Measurements from ENCODE around the gene HOMER2. TPM values are rescaled to one million over a fixed set of nuclear protein-coding genes. Genes with fewer than 3 reads are reported as not detected.
"Not testable (repeated sequence)": the region's sequence is repeated elsewhere in the genome, so short reads cannot be mapped to it uniquely, and the experiment has no call there.

The HOMER2 gene
- total RNA-seq, 1 donor from 2014 or later: 23.4 TPM

DNA sequence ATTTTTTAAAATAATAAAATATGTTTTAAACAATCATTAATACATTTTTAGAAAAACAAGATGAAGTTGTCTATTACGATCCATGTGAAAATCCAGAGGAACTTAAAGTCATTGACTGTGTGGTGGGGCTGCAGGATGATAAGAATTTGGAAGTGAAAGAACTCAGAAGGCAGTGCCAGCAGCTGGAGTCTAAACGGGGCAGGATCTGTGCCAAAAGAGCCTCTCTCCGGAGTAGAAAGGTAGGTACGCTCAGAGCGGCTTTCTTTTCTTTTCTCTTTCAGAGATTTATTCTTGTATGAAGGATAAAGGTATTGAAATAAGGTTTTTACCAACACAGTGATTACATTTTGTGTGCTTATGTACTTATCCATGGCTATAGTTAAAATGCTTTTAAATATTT is 129.5 kb downstream of the HOMER2 start:
- no peak for DNase-seq (ENCODE audit: extremely low spot score, unreplicated experiment)
- Mint-ChIP-seq H3K27me3 (no peaks in the 10 kb centered on the region), H3K4me3 (no peak overlapping the region), H3K4me1 (ENCODE audit: unreplicated experiment) (no peaks in the 10 kb centered on the region), H3K27ac (no peak overlapping the region), H3K36me3 (peaks cover 34% of the 10 kb centered on the region), H3K9me3 (no peaks in the 10 kb centered on the region)
- TF ChIP-seq, protein P1, sequence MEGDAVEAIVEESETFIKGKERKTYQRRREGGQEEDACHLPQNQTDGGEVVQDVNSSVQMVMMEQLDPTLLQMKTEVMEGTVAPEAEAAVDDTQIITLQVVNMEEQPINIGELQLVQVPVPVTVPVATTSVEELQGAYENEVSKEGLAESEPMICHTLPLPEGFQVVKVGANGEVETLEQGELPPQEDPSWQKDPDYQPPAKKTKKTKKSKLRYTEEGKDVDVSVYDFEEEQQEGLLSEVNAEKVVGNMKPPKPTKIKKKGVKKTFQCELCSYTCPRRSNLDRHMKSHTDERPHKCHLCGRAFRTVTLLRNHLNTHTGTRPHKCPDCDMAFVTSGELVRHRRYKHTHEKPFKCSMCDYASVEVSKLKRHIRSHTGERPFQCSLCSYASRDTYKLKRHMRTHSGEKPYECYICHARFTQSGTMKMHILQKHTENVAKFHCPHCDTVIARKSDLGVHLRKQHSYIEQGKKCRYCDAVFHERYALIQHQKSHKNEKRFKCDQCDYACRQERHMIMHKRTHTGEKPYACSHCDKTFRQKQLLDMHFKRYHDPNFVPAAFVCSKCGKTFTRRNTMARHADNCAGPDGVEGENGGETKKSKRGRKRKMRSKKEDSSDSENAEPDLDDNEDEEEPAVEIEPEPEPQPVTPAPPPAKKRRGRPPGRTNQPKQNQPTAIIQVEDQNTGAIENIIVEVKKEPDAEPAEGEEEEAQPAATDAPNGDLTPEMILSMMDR (conservative IDR thresholded peaks at IDR 0.05): no peak

DNA sequence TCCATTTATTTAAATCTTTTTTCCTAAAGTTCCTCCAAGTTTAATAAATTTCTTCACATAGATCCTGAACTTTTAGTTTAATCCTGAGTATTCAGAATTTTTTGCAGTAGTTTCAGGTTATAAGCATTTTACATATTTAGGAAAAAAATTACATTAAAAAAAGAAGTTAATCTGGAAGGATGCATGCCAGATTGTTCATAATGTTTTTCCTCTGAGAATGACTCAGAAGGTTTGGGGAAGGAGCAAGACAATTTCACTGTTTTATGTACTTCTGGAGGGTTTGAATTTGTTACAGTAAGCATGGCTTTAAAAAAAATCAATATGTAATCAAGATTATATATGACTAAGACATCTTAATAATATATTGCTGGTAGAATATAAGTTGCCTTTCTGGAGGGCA is 130.7 kb downstream of the HOMER2 start:
- not testable (repeated sequence) for DNase-seq (ENCODE audit: extremely low spot score, unreplicated experiment); H3K4me1 Mint-ChIP-seq (ENCODE audit: unreplicated experiment); H3K4me3 Mint-ChIP-seq; H3K27me3 Mint-ChIP-seq; H3K27ac Mint-ChIP-seq; H3K9me3 Mint-ChIP-seq
- peaks cover 35% of the 10 kb centered on the region for H3K36me3 Mint-ChIP-seq

DNA sequence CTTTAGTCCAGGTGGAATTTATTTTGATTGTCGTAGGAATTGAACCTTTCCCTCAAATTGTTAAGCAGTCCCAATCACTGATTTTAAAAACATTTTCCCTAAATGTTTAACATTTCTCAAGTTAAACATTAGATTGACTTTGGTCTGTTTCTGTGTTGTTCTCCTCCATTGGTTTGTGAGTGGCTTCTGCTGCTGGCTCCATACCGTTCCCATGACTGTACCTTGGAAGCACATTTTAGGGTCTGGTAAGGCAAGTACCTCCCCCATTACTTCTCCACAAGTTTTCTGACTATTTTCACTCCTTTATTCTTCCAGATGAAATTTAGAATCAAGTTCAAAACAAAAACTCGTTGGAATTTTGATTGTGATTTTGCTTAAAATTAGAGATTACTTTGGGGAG is 131.1 kb downstream of the HOMER2 start:
- peaks cover 35% of the 10 kb centered on the region for H3K36me3 Mint-ChIP-seq
- not testable (repeated sequence) for H3K27me3 Mint-ChIP-seq; H3K4me1 Mint-ChIP-seq (ENCODE audit: unreplicated experiment); H3K27ac Mint-ChIP-seq; DNase-seq (ENCODE audit: extremely low spot score, unreplicated experiment); H3K9me3 Mint-ChIP-seq; H3K4me3 Mint-ChIP-seq

DNA sequence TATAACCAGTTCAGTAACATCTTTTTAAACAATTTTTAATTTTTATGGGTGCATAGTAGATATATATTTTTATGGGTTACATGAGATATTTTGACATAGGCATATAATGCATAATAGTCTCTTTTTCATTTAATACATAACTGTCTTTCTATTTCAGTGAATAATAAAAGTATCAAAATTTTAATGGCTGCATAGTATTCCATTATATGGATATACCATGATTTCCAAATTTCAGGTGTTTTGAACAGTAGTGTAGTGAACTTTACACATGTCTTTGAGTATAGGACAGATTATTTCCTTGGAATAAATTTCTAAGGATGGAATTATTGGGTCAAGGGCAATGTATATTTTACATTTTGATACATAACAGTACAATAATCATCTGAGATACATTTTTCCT is 132.4 kb downstream of the HOMER2 start:
- Mint-ChIP-seq H3K27ac (no peak overlapping the region), H3K36me3 (peaks cover 38% of the 10 kb centered on the region), H3K9me3 (no peaks in the 10 kb centered on the region), H3K4me3 (no peak overlapping the region), H3K27me3 (no peaks in the 10 kb centered on the region), H3K4me1 (ENCODE audit: unreplicated experiment) (no peaks in the 10 kb centered on the region)
- no peak for DNase-seq (ENCODE audit: extremely low spot score, unreplicated experiment)
- TF ChIP-seq, protein P1 (conservative IDR thresholded peaks at IDR 0.05): no peak

DNA sequence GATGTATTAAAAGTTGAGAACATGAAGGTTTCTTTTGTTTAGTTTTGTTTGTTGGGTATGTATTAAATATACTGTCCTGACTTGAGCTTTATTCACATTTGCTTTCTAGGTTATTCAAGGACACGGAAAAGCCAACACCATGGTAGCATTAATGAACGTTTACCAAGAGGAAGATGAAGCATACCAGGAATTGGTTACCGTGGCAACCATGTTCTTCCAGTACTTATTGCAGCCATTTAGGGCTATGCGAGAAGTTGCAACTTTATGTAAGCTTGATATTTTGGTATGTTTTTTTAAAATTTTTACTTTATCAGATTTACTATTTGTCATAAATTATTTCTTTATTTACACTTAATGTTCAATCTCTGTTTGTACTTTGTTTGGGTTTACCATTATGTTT is 139.5 kb downstream of the HOMER2 start:
- Mint-ChIP-seq H3K9me3 (no peaks in the 10 kb centered on the region), H3K27ac (no peak overlapping the region), H3K4me1 (ENCODE audit: unreplicated experiment) (peaks cover 23% of the 10 kb centered on the region), H3K36me3 (peaks cover 25% of the 10 kb centered on the region), H3K27me3 (no peaks in the 10 kb centered on the region), H3K4me3 (peak overlapping the region; percentile 31)
- DNase-seq (ENCODE audit: extremely low spot score, unreplicated experiment): no peak
- TF ChIP-seq, protein P1 (conservative IDR thresholded peaks at IDR 0.05): no peak

DNA sequence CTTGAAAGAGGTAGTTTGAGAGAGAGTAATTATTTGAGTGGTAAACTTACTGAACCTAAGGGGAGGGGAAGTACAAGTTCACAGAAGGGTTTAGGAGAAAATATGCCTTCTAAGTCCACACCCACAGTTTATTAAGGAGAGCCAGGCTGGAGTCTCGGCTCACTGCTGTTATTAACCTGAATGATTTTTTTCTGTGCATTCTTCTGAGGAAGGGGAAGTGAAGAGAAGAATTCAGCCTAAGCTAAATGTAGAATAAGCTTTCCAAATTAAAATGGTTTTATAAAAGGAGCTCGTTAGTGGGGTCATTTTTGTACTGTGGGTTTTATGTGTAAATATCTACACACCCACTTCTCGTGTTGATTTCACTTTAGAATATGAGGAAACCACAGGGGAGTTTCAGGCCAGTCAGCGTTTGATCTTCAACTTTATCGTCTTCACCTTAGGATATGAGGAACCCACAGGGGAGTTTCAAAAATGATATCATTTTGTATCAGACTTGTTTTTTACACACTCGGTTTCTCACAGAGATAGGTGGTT is 141.6 kb downstream of the HOMER2 start:
- no peaks in the 10 kb centered on the region for H3K9me3 Mint-ChIP-seq
- DNase-seq (ENCODE audit: extremely low spot score, unreplicated experiment): no peak
- TF ChIP-seq, protein P1 (conservative IDR thresholded peaks at IDR 0.05): no peak
- peaks cover 25% of the 10 kb centered on the region for H3K4me1 Mint-ChIP-seq (ENCODE audit: unreplicated experiment)
- H3K36me3 Mint-ChIP-seq: peaks cover 16% of the 10 kb centered on the region
- H3K27ac Mint-ChIP-seq: peak overlapping the region; percentile 97
- peak overlapping the region; percentile 95 for H3K4me3 Mint-ChIP-seq
- no peaks in the 10 kb centered on the region for H3K27me3 Mint-ChIP-seq
